ENCODE results near the gene ITGBL1. TPM values are rescaled to one million over a fixed set of nuclear protein-coding genes. Genes with fewer than 3 reads are reported as not detected.
A peak's percentile ranks its signal among the peaks of the same experiment; 100 is the strongest.
"Not testable (repeated sequence)": the region's sequence is repeated elsewhere in the genome, so short reads cannot be mapped to it uniquely, and the experiment has no call there.

The ITGBL1 gene
- total and polyA plus RNA-seq, 2 donors (not counting 3 experiments of a cell fraction or from before 2014, with no cell fraction given): 4.6 to 8.8 TPM

- no TSS peak for BruUV-seq (replicated peaks)
- Histone ChIP-seq H3K9me3 (replicated peaks; ENCODE audit: control insufficient read depth, insufficient read depth, low read length) (no peaks in the 10 kb centered on the region), H4K20me1 (replicated peaks; ENCODE audit: control insufficient read depth, extremely low read depth, insufficient read depth, low read length) (no peaks in the 10 kb centered on the region), H3K9ac (replicated peaks; ENCODE audit: extremely low read depth, insufficient read depth, low read length) (peak overlapping the region; percentile 16), H3K79me2 (ENCODE audit: control insufficient read depth, insufficient read depth, low read length) (no peaks in the 10 kb centered on the region), H3K4me1 (ENCODE audit: control insufficient read depth, extremely low read depth, insufficient read depth, low read length) (peaks cover 37% of the 10 kb centered on the region), H3K4me3 (replicated peaks in 1 of 3; ENCODE audit: insufficient read depth in 1 of 3, low read depth in 1 of 3, low read length in 3 of 3) (no peak overlapping the region), H3K9me1 (replicated peaks; ENCODE audit: control insufficient read depth, extremely low read depth, insufficient read depth, low read length) (no peaks in the 10 kb centered on the region), H2AFZ (ENCODE audit: low read depth, low read length) (peak overlapping the region; percentile 48), H3K27ac (ENCODE audit: insufficient read depth, low read depth, low read length) (no peak overlapping the region), H3K27me3 (ENCODE audit: control insufficient read depth in 2 of 2, insufficient read depth in 2 of 2, low read length in 2 of 2) (no peaks in the 10 kb centered on the region), H3K4me2 (ENCODE audit: insufficient read depth, low read length) (peak overlapping the region; percentile 42), H3K36me3 (ENCODE audit: control insufficient read depth in 2 of 2, extremely low read depth in 1 of 2, insufficient read depth in 2 of 2, low read length in 2 of 2) (no peaks in the 10 kb centered on the region)
- intact Hi-C loops (cut with micrococcal nuclease) (no loop called here), dilution Hi-C loops (cut with MboI; ENCODE audit: extremely low pct_ligation_motif_present, low sequenced_read_pairs) (no loop called here)
- CTCF ChIA-PET: interaction anchor here (1.0 to 1.9 kb wide), 4 partner anchors 9 to 391 kb away, joined by 3 to 11 read pairs (median 4); no protein-coding TSS in a partner anchor
- TF ChIP-seq MAX (IDR thresholded peaks at IDR 0.05; ENCODE audit: insufficient read depth, insufficient read length): no peak
- TF ChIP-seq FOS (IDR thresholded peaks at IDR 0.05; ENCODE audit: borderline replicate concordance, insufficient read depth, low read length): no peak
- TF ChIP-seq EZH2 (IDR thresholded peaks at IDR 0.05; ENCODE audit: borderline replicate concordance, low read depth, low read length, severe bottlenecking): no peak
- TF ChIP-seq GATA2 (IDR thresholded peaks at IDR 0.05; ENCODE audit: insufficient read depth, insufficient read length, low read depth, low read length): no peak
- TF ChIP-seq CTCF (IDR thresholded peaks at IDR 0.05; ENCODE audit: extremely low read depth in 1 of 2, insufficient read depth in 1 of 2, low read depth in 1 of 2, low read length in 2 of 2): no peak
- FAIRE-seq: no peak
- POLR2A ChIA-PET: no interaction called here
- DNase-seq (ENCODE audit: low read depth, low spot score): peak; percentile 37
These were observed 83.6 kb downstream of the ITGBL1 start for GRCh38 chr13:101536079-101536478.

GRCh38 chr13:101544544-101544943 lies 92.1 kb downstream of the ITGBL1 start:
- H2AFZ ChIP-seq (ENCODE audit: low read depth, low read length); H4K20me1 ChIP-seq (replicated peaks; ENCODE audit: control insufficient read depth, extremely low read depth, insufficient read depth, low read length); H3K4me2 ChIP-seq (ENCODE audit: insufficient read depth, low read length); H3K4me3 ChIP-seq (replicated peaks in 1 of 3; ENCODE audit: insufficient read depth in 1 of 3, low read depth in 1 of 3, low read length in 3 of 3); H3K9me3 ChIP-seq (replicated peaks; ENCODE audit: control insufficient read depth, insufficient read depth, low read length); H3K27me3 ChIP-seq (ENCODE audit: control insufficient read depth in 2 of 2, insufficient read depth in 2 of 2, low read length in 2 of 2); DNase-seq (ENCODE audit: low read depth, low spot score); H3K27ac ChIP-seq (ENCODE audit: insufficient read depth, low read depth, low read length); H3K79me2 ChIP-seq (ENCODE audit: control insufficient read depth, insufficient read depth, low read length); POLR2A ChIA-PET; FAIRE-seq; H3K9me1 ChIP-seq (replicated peaks; ENCODE audit: control insufficient read depth, extremely low read depth, insufficient read depth, low read length); BruUV-seq (replicated peaks); H3K36me3 ChIP-seq (ENCODE audit: control insufficient read depth in 2 of 2, extremely low read depth in 1 of 2, insufficient read depth in 2 of 2, low read length in 2 of 2); dilution Hi-C loops (cut with MboI; ENCODE audit: extremely low pct_ligation_motif_present, low sequenced_read_pairs); H3K9ac ChIP-seq (replicated peaks; ENCODE audit: extremely low read depth, insufficient read depth, low read length); intact Hi-C loops (cut with micrococcal nuclease); H3K4me1 ChIP-seq (ENCODE audit: control insufficient read depth, extremely low read depth, insufficient read depth, low read length): not testable (repeated sequence)
- CTCF ChIA-PET: interaction anchor here (1.0 kb wide), 1 partner anchor 24 kb away, joined by 5 read pairs; no protein-coding TSS in a partner anchor

All from endothelial cell of umbilical vein (primary cell).